HepG2 (cell line): Measurements from ENCODE around the gene ANKZF1. TPM values are rescaled to one million over a fixed set of nuclear protein-coding genes. Genes with fewer than 3 reads are reported as not detected.

Source experiments
- AKAP8 ChIP-seq: sonication (generic); formaldehyde crosslinking; IDR thresholded peaks from 2 replicates; pipeline ENCODE4 v1.5.1; 2020; ENCODE audit warnings: mild to moderate bottlenecking, missing genetic modification reagents
- ARID3A ChIP-seq: IDR thresholded peaks from 2 replicates; pipeline ENCODE4 v1.6.1; 2012; ENCODE audit warnings: low read depth, low read length, improper control_type of control experiment
- ARID5B ChIP-seq: IDR thresholded peaks from 2 replicates; pipeline ENCODE4 v1.4.0; 2020; ENCODE audit warnings: mild to moderate bottlenecking, missing genetic modification reagents
- ATM ChIP-seq: fragments of 450-650 bp; IDR thresholded peaks from 2 replicates; pipeline ENCODE4 v1.7.1; 2017; ENCODE audit warnings: mild to moderate bottlenecking, borderline replicate concordance
- CEBPB ChIP-seq: IDR thresholded peaks from 2 replicates; pipeline ENCODE4 v1.6.1; 2011; ENCODE audit warnings: low read depth, low read length, improper control_type of control experiment, borderline replicate concordance
- ETV6 ChIP-seq: sonication (generic); formaldehyde crosslinking; conservative IDR thresholded peaks from 2 replicates; pipeline ENCODE4 v1.4.0; 2020; ENCODE audit warnings: missing genetic modification reagents
- FOXO4 ChIP-seq: sonication (generic); formaldehyde crosslinking; conservative IDR thresholded peaks from 2 replicates; pipeline ENCODE4 v1.8.1; 2023; ENCODE audit warnings: missing genetic modification reagents
- KMT2A ChIP-seq: sonication (generic); formaldehyde crosslinking; IDR thresholded peaks from 2 replicates; pipeline ENCODE4 v1.4.0; 2020; ENCODE audit warnings: missing genetic modification reagents
- MYC ChIP-seq: sonication (generic); formaldehyde crosslinking; IDR thresholded peaks from 2 replicates; pipeline ENCODE4 v1.9.0; 2021; ENCODE audit warnings: missing genetic modification reagents, borderline replicate concordance
- POGZ ChIP-seq: sonication (generic); formaldehyde crosslinking; IDR thresholded peaks from 2 replicates; pipeline ENCODE4 v1.4.0; 2020; ENCODE audit warnings: mild to moderate bottlenecking, missing genetic modification reagents
- TCF7 ChIP-seq: sonication (generic); IDR thresholded peaks from 2 replicates; pipeline ENCODE4 v1.6.1; 2016; ENCODE audit warnings: antibody characterized with exemption, low read depth
- ZBTB43 ChIP-seq: sonication (generic); formaldehyde crosslinking; conservative IDR thresholded peaks from 2 replicates; pipeline ENCODE4 v1.4.0; 2020; ENCODE audit warnings: missing genetic modification reagents
- ZNF224 ChIP-seq: sonication (generic); formaldehyde crosslinking; IDR thresholded peaks from 2 replicates; pipeline ENCODE4 v1.5.0; 2020; ENCODE audit warnings: mild to moderate bottlenecking, missing genetic modification reagents
- ZNF276 ChIP-seq: sonication (generic); formaldehyde crosslinking; IDR thresholded peaks from 2 replicates; pipeline ENCODE4 v1.4.0; 2020; ENCODE audit warnings: mild to moderate bottlenecking, low read depth, missing genetic modification reagents
- ZNF333 ChIP-seq: sonication (generic); formaldehyde crosslinking; IDR thresholded peaks from 2 replicates; pipeline ENCODE4 v1.4.0; 2020; ENCODE audit warnings: mild to moderate bottlenecking, missing genetic modification reagents, borderline replicate concordance
- ZNF543 ChIP-seq: sonication (generic); formaldehyde crosslinking; IDR thresholded peaks from 2 replicates; pipeline ENCODE4 v1.4.0; 2020; ENCODE audit warnings: mild to moderate bottlenecking, missing genetic modification reagents
- ZNF552 ChIP-seq: sonication (generic); formaldehyde crosslinking; IDR thresholded peaks from 2 replicates; pipeline ENCODE4 v1.9.0; 2022; ENCODE audit warnings: missing genetic modification reagents, mild to moderate bottlenecking, borderline replicate concordance
- ZNF556 ChIP-seq: sonication (generic); formaldehyde crosslinking; IDR thresholded peaks from 2 replicates; pipeline ENCODE4 v1.4.0; 2020; ENCODE audit warnings: mild to moderate bottlenecking, missing genetic modification reagents, borderline replicate concordance
- ZNF891 ChIP-seq: sonication (generic); formaldehyde crosslinking; IDR thresholded peaks from 2 replicates; pipeline ENCODE4 v1.5.0; 2020; ENCODE audit warnings: mild to moderate bottlenecking, missing genetic modification reagents
- polyA plus RNA-seq, 8 experiments: library from polyadenylated mRNA; depleted of rRNA in 3 of 8; stranded (reverse) in 7 of 8; unstranded in 1 of 8; fragments of >200 nt; fragmentation: Illumina TruSeq in 4 of 8; extraction: Trizol in 4 of 8; gene quantifications; 2 replicates each; pipeline versions ENCODE4 v1.2.1 to v1.2.3, GENCODE V29; 2011 to 2016; ENCODE audit warnings: low read depth in 4 of 8, missing spikeins in 1 of 8, mixed read lengths in 1 of 8; ENCODE audit not compliant: insufficient read depth in 1 of 8
- total RNA-seq, 5 experiments: library from RNA; depleted of rRNA; stranded (reverse); fragments of >200 nt; fragmentation: Illumina TruSeq; extraction: Trizol; gene quantifications; 2 replicates each; pipeline ENCODE4 v1.2.3, GENCODE V29; 2016; ENCODE audit warnings: low read depth in 1 of 5

Gene ANKZF1
- total and polyA plus RNA-seq, 2 of the 13 experiments (the other 11 are each of a cell fraction or from before 2014, with no cell fraction given): 25.3 to 128 TPM

GRCh38 chr2:219274361-219274921, 44.8 kb downstream of the ANKZF1 start (continued):
- TF ChIP-seq ZBTB43: no peak
- TF ChIP-seq ZNF556 (CRISPR knock-in tag): no peak
- TF ChIP-seq POGZ (CRISPR knock-in tag): no peak
- TF ChIP-seq CEBPB: no peak
- TF ChIP-seq ZNF552: no peak
- TF ChIP-seq FOXO4 (CRISPR knock-in tag): no peak
- no peak for TF ChIP-seq AKAP8
- TF ChIP-seq ZNF276 (CRISPR knock-in tag): no peak
- no peak for TF ChIP-seq ZNF333
- 0 out of 2 replicates have a peak, but pooled peaks have one; percentile 21 for TF ChIP-seq ARID5B
- TF ChIP-seq ETV6 (CRISPR knock-in tag): no peak
- no peak for TF ChIP-seq ZNF543 (CRISPR knock-in tag)
- no peak for TF ChIP-seq ZNF891 (CRISPR knock-in tag)
- no peak for TF ChIP-seq ATM
- TF ChIP-seq ARID3A: 0 out of 2 replicates have a peak, but pooled peaks have one; percentile 16
- 0 out of 2 replicates have a peak, but pooled peaks have one; percentile 34 for TF ChIP-seq MYC (CRISPR knock-in tag)
- TF ChIP-seq KMT2A (CRISPR knock-in tag): no peak
- TF ChIP-seq TCF7: 0 out of 2 replicates have a peak, but pooled peaks have one; percentile 23
- no peak for TF ChIP-seq ZNF224 (CRISPR knock-in tag)
